ENCODE results near the gene SLC28A1.
"Not testable (repeated sequence)": the region's sequence is repeated elsewhere in the genome, so short reads cannot be mapped to it uniquely, and the experiment has no call there.

The SLC28A1 gene

DNA sequence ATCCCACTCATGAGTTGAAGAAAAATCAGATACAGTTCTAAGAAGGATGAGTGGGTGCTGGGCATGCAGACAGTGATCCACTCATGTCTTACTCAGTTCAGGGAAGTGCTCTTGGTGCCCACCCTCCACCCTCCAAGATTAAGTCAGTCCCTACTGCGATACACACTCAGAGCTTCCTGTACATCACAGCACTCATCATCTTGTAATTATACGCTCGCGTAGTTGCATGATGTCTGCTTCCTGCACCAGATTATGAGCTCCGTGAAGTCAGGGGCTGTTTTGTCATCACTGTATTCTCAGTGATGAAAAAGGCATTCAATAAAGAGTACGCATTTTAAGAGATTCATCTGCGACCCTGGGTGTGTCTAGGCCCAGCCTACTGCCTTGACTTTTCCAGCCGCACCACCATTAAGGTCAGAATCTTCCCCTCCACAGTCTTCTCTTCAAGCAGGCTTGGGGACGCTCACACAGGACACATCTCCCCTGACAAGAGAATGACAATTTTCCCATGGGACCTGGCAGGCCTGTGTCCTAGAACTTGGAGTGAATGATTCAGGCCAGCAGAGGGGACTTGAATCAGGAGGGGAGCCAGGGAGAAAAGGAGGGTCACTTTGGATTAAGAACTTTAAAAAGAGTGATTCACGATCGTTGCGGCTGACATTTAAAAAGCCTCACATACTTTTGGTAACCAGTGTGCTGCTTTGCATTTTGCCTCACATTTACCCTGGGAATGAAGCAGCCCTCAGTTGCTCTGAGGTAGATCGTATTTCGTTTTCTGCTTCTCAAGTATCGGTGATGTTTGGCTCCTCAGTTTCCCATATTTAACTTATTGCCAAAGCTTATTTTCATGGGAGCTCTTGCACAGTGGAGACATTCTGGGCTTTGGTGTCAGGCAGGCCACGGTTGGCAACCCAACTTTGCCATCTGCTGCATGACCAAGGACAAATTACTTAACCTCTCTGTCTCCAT, 89.3 kb downstream of the SLC28A1 start:
- no peak for DNase-seq

DNA sequence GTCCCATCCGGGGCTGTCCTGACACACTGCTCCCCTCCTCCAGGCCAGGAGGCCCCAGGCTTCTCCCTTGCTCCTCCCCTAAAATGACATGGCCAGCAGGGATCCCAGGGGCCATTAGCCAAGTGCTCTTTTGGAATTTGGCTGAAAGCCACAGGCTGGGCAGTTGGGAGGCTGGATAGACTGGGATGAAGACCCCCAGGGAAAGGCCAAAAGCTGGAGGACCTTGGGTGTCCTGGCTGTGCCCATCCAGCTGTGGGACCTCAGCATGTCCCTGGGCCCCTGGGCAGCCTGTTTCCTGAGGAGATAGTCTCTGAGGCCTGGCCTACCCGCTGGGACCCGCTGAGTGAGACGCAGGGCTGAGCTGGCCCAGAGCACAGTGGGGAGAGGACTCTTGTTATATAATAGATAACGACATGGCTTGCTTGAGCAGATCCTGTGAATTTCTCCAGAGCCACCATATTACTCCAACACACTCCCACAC, 91.4 kb downstream of the SLC28A1 start:
- DNase-seq, result no peak

DNA sequence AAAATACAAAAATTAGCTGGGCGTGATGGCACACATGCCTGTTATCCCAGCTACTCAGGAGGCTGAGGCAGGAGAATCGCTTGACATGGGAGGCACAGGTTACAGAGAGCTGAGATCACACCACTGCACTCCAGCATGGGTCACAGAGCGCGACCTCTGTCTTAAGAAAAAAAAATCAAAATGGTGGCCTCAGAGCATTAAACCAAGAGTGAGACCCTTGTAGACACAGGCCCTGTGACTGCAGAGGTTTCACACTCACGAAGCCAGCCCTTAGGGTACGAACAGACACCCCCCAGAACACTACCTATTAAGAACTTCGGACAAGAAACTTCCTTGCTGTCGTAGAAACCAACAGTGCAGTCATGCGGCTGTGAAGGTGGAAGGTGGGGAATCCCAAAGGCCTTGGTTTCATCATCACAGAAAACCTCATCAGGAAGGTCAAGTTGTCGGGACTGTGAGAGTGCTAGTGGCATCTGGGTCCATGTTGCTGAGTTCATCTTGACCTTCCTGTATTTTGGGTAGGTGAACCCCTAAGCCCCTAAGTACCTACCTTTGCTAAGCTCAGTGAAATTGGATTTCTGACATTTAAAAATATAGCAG, 92.4 kb downstream of the SLC28A1 start:
- no peak for DNase-seq

DNA sequence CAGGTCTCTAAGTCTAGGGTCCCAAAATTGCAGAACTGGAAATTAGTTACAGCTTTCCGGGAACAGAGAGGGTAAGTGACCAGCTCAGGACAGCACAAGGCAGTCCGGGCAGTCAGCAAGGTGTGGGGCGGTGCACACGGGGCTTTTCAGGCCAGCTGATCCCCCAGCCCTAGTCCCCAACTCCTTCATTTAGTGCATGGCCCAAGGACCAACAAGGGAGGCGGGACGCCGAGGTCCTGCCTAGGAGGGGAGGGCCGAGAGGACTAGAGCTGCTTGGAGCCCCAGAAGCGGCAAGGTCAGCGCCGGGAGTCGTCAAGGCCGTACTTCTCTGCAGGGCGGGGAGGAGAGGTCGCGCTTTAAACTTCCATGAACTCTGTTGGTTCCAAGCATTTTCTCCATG, 95.2 kb downstream of the SLC28A1 start:
- no peak for DNase-seq

DNA sequence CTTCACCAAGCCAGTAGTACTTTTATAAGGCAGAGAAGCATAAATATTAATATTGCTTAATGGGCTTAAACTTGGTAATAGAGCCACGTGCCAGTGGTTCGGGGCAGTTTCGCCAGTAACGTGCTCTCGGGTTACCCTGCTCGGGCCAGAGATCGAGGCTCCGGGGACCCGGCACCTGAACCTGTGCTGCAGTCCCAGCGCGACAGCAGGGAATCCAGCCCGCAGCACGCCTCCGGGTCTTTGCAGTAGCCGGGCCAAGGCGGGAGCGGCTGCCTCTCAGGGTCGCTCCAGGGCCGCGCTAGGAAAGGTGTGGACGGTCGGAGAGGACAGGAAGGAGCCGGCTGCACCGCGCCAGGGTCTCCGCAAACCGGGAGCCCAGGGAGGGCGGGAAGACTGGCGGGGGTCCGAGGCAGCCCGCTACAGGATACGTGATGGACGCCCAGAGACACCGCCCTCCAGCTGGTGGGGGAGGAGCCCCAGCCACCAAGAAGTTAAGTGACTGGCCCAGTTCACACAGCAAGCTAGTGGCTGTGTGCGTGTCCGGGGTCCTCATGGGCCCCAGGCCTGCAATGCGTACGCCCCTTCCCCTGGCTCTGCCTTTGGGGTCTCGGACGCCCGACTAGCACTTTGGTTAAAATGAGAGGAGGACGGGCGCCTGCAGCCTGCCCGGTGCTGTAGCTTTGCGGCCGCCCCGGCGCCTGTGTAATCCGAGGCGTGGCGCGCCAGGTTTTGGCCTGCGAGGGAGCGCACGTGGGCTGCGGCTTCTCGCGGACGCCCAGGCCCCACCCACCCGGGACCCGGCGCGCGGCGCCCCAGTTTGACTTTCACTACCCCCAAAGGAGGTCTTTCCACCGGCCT, 96.0 kb downstream of the SLC28A1 start:
- DNase-seq, result no peak

DNA sequence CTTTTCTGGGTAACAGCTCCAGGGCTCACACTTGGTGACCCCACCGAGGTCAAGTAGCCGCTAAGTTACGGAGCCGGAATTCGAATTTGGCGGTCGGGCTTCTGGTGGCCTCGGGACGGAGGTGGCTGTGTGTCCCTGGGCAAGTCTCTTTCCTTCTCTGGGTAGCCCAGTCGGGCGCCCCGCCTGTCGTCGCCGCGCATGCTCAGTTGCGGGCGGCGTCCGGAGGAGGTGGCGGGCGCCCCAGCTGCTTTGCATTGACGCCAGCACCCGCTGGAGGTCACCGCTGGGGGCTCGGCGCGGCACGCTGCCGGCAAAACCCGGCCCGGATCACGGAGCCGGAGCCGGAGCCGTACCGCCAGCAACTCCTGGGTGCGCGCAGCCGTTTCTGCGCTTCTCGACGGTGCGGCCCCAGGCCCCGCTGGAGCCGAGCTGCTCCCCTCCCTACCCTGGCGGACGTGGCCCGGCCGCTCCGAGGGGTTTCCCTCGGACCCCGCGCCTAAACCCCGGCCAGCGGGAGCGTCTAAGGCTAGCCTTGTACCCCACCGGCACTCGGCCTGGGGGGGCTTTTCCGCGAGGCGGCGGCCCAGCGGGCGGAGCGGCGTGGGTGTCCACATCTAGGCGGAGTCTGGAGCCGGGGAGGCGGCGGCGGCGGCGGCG, 96.7 kb downstream of the SLC28A1 start:
- peak; percentile 48 for DNase-seq

DNA sequence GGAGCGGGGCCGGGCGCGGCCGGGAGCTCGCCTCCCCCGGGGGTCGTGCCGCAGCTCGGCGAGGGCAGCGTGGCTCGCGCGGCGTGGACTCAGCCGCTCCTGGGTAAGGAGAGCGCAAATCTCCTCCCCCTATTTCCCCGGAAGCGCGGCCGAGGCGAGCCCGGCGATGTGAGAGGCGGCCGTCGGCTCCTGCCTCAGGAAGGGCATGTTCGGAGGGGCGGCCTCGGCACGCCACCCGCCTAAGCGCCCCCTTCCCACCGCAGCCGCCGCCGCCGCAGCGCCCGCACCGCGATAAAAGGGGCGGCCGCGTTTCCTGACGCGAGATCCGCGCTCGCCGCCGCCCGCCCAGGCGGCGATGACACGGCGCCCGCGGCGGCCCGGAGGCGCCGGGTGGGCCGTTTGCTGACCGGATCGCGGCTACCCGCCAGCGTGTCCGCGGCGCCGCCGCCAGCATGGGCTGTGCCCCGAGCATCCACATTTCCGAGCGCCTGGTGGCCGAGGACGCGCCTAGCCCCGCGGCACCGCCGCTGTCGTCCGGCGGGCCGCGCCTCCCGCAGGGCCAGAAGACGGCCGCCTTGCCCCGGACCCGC, 97.3 kb downstream of the SLC28A1 start, which contains the start of gene PDE8A:
PDE8A (plus strand) TSS at position 146 of the 590 bp plus-strand sequence; CDS start at position 453, 307 bp downstream.
- no peak for DNase-seq

DNA sequence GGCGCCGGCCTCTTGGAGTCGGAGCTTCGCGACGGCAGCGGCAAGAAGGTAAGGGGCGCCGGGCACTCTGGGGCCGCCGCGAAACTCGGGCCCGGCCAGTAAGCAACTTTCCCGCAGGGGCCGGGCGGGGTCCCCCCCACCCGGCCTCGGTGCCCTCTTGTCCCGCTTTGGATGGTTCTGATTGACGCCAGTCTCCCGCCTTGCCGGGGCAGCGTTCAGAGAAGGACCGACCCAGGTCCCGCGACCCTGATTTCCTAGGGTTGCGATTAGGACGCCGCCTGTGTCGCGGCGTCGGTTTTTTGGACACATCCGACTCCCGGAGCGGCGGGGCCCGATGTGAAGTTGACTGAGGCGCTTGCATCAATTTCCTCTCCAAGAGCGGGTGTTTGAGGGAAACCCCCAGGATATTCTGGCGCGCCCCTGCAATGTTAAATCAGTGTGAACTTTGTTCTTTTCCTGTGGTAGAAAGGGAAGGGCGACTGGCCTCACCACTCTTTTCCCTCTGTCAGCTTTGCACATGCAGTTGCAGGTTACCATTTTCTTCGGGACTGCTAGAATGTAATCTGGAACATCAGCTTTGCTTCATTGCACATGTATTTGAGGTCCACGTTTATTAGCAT, 97.9 kb downstream of the SLC28A1 start:
- no peak for DNase-seq

DNA sequence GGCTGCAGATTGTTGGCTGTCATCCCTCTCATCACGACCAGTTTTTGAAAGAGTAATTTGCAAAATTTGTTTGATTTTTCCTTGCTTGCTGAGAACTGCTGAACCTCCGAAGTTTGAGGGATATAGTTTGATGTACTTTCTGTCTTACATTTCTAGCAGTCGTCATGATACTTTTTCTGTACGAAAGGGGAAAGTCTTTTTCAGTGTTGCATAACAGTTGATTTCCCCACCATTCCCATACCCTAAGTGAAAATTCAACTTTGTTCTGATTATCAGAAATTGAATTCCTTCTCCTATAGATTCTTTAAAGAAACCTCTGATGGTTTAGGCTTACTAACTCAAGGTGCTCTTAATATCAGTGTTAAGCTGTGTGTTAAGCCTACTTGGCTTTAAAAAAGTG, 98.8 kb downstream of the SLC28A1 start:
- no peak for DNase-seq

DNA sequence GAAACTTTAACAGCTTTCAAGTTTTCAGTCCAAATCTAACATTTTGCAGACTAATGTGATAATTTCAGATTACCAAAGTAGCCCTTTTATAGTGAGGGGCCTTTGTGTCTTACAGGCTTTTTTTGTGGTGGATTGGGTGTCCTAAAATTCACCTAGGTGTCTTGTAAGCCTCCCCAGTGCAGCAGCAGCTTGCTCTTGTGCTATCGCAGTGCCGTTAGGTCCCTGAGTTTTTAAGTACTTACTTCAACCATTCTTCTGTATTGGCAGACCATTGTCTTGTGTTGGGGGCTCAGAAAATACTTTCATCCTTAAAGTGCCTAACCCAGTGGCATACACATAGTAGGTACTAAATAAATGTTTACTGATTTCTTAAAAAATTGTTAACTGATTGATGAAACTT, 99.2 kb downstream of the SLC28A1 start:
- no peak for DNase-seq

DNA sequence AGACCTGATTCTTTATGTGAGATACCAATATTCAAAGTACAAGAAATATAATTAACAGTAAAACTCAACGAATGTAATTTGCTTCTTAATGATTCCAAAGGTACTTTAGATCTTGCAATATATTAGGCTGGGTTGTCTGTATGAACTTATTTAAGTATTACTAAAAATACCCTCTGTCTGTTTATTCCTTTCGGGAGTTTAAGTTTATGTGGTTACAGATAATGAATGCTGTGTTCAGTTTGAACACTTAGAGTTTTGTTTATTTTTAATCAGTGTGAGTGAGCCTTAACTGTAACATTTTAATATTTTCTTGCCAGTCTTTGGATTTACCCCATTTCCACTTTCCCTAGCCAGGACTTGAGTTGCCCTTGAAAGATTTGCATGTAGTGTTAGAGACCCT, 100.7 kb downstream of the SLC28A1 start:
- no peak for DNase-seq

DNA sequence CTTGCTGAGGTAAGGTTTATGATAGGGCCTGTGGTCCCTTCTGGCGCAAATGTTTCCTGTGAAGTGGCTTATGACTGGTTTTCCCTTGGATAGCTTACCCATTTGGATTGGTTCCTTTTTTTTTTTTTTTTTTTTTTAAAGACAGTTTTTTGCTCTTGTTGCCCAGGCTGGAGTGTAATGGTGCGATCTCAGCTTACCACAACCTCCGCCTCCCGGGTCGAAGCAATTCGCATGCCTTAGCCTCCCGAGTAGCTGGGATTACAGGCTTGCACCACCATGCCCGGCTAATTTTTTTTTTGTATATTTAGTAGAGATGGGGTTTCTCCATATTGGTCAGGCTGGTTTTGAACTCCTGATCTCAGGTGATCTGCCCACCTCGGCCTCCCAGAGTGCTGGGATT, 102.9 kb downstream of the SLC28A1 start:
- DNase-seq, result not testable (repeated sequence)

DNA sequence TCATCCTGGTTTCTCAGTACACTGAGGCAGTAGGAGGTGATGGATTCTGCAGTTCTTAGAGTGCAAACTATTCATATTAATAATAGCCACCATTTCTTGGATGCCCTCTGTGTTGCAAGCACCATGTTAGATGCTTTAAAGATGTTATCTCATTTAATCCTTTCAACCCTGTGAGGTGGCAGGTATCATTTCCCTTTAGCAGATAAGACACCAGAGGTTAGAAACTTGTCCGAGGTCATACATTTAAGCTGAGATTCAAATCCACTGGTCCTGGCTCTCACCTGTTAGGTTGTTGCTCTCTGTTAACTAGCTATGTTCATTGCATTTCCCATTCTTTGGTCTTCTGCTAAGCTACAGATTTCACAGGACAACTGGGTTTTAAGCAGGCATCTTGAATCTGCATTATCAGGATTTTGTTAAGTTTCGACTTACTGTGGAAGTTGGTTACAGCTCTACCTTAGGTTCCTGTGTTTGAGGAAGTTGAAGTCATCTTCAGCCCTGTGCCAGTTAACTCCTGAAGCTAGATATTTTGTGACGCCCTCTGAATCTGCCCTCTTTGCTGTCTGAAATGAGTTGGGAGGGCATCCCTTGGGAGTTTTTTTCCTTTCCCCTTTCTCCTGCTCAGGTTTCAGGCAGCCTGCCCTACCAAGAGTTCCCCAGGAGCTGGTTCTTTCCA, 103.6 kb downstream of the SLC28A1 start:
- no peak for DNase-seq

DNA sequence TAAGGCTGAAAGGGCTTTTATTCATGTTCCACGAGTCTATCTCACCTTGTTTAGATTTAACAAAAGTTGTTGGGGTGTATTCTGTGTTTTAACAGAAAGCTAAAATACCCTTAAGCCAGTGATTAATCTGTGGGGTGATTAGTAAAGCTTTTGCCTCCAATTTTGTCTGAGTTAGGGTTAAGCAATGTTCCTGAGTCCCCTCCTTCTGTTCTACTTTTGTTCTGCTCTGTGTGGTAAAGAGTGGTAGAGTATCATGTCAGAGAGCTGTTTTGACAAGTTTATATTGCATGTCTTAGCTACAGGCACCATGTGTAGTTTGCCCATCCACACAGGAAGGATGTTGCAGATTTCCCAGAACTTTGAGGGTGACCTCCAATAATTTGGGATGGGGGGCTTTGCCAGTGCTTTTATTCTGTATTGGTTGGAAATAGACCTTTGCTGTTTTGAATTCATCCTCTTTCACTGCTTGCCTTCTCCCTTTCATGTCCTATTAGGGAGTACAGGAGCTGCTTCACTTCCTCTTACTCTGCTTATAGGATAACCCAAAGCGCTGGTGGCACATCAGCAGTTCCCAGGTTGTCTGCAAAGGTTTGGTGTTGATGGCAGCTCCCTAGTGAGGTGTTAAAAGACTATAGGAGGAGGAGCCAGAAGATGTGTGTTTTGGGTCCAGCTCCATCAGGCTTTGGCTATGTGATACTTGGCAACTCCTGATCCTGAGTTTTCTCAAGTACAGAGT, 104.6 kb downstream of the SLC28A1 start:
- DNase-seq, result no peak

DNA sequence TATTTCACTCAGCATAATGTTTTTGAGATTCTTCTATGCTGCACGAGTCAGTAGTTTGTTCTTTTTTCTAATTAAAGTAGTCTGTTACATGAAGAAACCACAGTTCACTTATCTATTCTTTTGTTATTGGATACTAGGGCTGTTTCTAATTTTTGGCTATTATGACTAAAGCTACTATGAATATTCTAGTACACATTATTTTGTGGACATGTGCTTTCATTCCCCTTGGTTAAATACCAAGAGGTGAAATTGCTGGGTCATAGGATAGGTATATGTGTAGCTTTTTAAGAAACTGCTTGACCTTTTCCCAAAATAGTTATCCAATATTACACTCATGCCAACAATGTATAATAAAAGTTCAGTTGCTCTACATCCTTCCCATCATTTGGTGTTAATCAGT, 106.0 kb downstream of the SLC28A1 start:
- DNase-seq, result no peak

DNA sequence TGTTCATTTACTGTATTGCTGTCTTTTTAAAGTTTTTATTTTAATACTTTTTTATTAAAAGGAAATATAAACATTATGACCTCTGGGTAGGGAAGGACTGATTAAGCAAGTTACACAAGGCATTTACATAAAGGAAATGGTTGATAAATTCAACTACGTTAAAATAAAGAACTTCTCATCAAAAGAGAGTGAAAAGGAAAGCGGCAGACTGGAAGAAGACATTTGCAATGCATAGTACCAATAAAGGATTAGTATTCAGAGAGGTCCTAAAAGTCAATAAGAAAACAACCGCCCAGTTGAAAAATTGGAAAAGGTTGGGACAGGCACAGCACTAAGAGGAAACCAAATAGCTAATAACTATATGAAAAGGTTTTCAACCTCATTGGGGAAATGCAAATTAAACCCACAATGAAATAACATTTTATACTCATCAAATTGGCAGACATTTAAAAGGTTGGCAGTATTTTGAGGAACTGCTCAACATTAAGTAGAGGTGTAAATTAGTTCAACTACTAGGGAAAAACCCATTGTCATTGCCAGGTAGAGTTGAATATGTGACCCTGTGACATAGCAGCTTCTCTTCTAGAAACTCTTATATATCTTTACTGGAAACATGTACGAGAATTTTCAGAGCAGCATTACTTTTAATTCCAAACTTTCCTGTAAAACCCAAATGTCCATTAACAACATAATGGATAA, 106.7 kb downstream of the SLC28A1 start:
- no peak for DNase-seq

DNA sequence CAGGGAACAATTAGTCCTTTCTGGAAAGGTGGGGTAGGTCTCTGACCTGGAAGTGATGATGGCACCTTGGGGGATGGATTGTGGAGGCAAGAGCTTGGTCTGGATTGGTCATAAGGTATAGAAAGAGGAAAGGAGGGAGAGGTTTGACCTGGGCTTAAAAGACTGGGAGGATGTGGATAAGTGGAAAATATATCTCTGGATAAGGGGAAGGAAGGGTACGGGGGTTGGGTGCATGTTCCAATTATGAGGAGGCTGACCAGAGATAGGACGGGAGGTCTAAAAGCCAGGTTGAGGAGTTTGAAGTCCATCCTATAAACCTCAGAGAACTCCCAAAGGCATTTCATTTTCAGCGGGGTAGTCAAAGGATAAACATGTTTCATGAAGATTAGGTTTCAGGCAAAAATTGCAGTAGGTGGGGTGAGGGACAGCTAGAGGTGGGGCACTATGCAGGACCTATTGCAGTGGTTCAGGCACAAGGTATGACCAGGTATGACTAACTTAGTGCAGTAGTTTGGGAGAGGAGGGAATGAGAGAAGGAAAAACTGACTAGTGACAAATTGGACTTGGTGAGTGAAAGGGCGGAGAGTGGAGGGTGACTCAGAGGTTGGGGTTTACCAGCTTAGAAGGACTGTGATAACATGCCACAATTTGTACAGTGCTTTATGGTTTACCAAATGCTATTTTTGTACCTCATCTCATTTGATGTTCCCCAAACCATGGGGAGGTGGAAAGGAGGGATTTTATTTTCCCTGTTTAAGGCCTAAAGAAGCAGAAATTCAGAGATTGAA, 107.9 kb downstream of the SLC28A1 start:
- DNase-seq, result no peak
